LHCN-M2 (cell line): Measurements from ENCODE around the gene CHDH. TPM values are rescaled to one million over a fixed set of nuclear protein-coding genes. Genes with fewer than 3 reads are reported as not detected.

ENCODE experiments used
- DNase-seq: peaks from one replicate; pipeline ENCODE4 v3.0.0-alpha.2; 2012; ENCODE audit warnings: low read depth
- total RNA-seq: library from RNA; depleted of rRNA; stranded (reverse); fragments of >200 nt; gene quantifications from 2 replicates; pipeline ENCODE4 v1.2.3, GENCODE V29; 2014

The CHDH gene
- total RNA-seq, 1 experiment from 2014 or later, result under 0.01 TPM

DNA sequence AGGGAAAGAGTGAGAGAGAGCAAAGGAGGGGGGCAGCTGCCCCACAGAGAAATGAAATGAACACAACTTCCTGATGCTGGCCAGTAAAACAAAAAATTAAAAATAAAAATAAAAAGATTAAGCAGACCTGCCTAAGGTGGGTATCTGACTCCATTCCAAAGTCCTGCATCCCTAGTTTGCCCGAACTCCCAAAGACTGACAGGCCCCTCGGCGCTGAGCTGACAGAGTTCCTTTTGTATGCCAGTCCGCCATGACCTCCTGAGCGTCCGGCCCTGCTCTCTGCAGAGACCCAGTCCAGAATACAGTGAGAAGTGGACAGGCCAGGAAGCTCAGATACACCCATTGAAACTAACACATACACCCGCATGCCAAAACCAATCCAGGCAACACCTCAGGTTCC is 54.9 kb downstream of the CHDH start:
- DNase-seq, result no peak

DNA sequence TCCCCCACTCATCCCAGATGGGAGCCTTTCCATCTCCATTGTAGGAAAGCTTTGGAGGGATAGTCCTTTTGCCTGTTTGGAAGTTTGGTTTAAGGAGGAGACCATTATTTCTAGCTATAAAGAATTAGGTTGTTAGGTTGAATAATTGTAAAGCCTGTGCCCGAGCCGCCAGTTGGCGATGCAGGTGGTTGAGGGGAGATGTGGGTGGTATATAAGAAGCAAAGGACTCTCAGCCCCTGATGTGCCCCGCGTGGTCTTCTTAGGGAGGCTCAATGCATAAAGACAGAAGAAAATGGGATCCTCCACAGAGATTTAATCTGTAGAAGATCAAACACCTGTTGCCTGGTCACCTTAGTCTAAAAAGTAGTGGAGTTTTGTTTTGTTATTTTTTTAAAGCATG is 55.7 kb downstream of the CHDH start:
- no peak for DNase-seq

DNA sequence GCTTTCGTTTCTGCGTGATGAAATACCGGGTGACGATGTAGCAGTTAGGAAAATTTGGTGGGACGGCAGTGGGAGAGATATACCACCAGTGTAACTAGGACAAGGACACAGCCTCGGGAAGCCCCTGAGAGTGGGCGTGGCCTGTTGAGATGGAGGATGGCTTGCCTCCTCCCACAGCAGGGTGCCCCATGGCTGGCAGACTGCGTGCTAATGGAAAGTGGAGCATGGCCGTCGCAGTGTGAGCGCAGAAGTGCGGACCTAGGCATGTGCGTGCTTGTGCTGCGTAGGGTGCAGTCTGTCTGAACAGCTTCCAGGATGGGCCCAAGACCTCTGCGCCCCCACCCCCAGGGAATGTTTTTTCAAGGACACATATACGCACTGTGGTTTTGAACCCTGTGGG is 56.8 kb downstream of the CHDH start:
- DNase-seq, result no peak

DNA sequence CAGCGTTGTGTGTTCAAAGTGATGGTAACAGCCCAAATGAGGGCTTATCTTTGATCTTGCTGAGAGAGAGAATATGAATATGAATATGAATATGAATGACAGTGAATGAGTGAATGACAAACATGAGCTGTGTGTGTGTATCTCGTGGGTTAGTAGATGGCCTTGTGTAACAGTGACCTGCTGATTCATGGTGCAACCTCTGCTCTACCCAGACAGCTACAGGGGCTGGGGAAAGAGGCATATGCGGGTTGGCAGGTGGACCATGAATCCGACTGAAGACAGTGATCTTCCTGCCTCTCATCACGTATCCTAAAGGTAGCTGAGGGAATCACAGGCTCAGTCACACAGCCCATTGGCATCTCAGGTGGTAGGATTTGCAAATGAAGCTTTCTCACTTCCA is 58.2 kb downstream of the CHDH start:
- no peak for DNase-seq

DNA sequence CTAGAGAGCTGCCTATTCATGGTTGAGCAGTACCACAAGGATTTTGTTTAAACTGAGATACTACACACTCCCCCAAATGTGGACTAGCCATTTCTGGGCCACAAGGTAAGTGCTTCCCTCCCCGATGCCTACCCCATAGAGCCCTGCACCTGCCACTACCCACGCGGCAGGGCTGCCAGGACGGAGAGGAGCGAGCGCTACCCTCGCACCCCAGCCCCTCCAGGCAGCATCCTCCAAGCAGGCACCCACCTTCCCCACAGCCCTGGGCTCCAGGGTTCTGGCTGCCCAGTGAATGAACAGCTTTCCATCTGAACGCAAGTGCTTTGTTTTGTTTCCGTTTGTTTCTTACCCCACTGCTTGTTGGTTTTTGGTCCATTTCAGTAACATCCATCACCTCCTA is 59.2 kb downstream of the CHDH start:
- DNase-seq, result no peak

DNA sequence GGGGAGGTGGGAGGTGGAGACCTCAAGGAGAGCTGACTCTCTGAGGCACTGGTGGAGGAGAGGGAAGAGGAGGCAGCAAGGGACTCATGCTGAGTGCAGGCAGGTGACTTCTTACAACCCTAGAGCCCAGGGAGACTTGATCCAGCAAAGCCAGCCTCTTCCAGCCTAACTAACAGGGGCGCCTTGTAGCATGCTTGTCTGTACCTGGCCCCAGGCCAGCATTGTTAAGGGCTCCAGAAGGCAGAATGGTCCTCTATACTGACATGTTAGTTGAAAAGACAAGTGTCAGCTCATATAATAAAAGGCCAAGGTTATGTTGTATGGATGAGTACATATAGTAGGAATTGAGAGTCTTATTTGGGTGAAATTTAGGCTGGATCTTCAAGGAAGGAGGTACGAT is 65.4 kb downstream of the CHDH start:
- no peak for DNase-seq

DNA sequence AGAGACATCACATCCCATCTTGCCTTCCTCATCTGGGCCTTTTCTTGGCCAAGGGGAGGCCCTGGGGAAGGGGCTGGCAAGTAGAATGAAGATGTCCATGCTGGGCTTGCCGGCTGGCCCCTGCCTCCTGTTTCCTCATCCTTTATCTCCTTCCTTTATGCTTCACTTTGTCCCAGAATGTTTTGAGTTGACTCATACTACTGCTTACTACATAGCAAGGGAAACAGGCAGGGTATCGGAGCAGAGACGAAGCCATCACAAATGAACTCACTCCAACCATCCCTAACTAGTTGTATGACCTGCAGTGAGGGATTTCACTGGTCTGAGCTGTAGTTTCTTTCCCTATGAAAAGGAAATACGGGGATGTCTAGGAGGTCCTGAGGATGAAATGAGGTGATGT is 66.0 kb downstream of the CHDH start:
- no peak for DNase-seq

DNA sequence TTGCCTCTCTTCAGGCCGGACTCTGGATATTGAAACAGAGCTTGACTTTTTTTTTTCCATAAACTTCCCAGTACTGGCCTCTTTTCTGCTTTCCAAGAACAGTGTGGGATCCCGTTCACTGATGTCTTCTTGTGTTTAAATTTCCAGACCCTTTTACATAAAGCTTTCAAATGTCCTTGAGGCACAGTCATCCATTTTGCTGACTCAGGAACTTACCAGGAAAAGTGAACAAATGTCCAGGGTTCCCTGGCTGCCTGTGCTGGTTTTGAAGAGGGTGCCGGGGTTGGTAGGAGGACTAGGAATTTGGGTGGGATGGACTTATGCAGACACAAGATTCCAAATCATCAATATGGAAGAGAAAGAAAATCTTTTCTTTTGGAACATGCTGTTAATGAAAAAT is 68.1 kb downstream of the CHDH start:
- DNase-seq, result no peak

DNA sequence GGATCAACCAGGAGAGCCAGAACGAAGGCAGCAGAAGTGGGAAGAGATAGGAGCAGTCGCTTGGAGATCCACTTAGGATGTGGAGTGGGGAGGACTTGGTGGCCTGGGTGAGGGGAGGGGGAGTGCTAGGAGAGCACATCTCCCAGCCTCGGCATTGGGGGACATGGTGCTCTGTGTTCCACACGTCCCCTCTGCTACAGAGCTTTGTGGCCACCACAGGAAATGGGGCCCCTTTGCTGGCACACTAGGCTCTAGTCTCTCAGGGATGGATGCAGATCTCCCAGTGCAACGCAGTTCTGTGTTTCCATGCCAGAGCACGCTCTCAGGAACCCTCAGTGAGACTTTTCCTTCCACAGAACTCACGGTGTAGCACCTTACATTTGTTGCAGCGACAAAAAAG is 68.8 kb downstream of the CHDH start:
- no peak for DNase-seq

DNA sequence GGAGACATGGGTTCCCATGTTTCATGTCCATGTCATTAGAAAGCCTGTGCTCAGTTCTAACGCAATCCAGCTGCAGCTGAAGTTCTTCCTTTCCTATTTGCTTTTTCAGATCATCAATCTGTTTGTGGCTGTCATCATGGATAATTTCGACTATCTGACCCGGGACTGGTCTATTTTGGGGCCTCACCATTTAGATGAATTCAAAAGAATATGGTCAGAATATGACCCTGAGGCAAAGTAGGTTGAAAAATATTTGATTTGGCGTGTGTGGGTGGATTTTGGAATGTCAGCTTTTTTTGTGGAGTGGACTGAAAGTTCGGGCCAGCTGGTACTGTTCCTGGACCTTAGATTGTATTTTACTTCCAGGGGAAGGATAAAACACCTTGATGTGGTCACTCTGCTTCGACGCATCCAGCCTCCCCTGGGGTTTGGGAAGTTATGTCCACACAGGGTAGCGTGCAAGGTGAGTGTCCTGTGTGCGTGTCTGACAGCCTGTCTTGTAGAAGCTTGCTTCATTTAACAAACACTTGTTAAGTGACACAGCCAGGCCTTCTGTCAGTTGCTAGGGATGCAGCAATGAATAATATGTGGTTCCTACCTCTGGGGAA is 69.6 kb downstream of the CHDH start:
- DNase-seq, result no peak

DNA sequence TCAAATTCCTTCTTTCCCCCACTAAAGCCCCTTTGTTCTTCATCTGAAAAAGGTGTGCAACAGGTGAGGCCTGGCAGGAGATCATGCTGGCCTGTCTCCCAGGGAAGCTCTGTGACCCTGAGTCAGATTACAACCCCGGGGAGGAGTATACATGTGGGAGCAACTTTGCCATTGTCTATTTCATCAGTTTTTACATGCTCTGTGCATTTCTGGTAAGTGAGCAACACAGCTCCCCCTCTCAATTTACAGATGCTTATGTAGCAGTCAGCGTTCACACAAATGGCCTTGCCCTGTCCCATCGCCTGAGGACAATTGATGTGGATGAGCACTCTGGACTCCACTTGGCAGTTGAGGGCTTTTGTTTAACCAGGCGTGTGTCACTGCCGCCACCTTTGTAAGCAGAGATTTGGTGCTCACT is 70.4 kb downstream of the CHDH start:
- no peak for DNase-seq

DNA sequence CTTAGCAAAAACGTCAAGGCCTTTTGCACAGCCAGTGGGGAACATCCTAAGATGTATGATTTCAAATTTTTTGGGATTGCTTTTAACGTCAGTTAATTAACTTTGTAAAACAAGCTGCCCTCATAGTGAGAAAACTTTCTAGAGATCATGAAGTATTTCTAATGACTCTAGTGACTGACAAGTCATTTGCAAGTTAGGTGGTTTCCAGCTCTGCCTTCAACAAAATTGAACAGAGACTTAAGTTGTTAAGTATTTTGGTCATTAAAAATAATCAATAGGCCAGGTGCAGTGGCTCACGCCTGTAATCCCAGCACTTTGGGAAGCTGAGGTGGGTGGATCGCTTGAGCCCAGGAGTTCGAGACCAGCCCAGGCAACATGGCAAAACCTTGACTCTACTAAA is 71.2 kb downstream of the CHDH start:
- no peak for DNase-seq

DNA sequence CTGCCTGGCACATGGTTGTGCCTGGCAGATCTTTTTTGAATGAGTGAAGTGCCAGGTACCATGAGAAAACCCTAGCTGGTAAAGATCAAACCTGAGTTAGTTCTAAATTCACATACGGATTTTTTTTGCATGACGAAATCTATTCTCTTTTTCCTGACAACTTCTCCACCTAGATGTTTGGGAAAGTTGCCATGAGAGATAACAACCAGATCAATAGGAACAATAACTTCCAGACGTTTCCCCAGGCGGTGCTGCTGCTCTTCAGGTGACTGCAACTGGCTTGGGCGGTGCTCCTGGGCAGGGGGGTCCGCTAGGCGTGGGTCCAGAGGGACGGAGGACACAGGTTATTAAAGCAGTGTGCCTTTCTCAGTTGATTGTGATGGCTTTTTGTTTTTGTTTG is 71.8 kb downstream of the CHDH start:
- DNase-seq, result no peak

DNA sequence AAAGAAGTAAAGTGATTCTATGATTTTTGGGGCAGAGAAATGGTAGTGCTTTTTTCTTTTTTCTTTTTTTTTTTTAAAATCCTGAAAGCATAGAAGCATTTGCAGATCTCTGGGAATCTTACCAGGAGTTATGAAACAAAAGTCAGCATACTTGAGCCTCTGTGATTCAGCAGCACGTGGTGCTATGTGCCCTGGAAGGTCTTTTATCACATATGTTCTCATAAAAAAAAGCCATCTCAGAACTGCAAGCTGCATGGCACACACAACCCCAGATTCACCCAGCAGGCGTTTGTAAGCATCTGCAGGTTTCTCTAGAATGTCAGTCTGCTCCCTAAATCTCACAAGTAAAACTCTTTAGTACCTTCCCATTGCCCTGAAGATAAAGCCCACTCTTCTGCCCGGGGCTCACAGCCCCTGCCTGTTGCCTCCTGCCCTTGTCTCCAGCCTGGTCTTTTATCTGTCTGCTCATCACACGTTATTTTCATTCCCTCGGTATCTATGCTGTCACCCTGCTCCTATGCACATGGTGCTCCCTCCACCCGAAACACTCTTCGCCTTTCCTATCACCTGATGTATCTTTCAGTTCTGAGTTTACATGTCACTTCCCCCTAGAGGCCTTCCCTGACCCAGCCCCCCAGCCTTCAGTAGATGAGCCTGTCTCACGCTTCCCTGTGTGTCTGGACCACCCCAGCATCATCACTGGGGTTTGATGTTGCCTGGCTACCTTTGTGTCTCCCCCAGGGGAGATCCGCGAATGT is 72.4 kb downstream of the CHDH start:
- DNase-seq, result peak; percentile 45

DNA sequence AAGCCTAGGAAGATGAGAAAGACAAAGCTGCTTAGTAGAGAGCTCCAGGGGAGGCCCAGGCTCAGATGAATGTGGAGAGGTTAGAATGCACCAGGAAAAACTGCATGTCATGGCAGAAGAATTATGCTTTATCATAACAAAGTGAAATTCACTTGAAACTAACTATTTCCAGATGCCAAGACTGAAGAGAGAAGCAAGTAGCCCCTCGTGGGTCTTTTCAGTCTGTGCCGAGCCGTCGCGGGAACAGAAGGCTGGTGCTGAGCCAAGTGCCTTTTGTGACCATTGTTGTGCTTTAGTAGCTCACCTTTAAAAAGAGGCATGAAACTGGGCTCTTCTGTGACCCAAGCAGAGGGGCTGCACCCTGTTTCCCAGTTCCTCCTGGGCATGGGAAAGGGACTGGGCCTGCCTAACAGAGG is 73.2 kb downstream of the CHDH start:
- no peak for DNase-seq

DNA sequence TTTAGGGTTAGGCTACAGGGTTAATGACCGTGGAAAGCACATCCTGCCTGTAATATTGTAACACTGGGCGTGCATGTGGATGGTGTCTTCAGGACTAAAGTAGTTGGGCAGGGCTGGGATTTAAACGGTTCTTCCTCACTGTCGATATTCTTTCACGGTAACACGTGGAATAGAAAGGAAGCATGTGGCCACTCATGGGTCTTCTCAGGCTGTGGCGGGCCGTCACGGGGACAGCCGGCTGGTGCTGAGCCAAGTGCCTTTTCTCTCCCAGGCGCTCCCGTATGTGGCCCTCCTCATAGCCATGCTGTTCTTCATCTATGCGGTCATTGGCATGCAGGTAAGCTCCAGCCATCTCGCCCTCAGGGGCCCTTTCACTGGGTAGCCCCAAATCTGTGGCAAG is 73.7 kb downstream of the CHDH start:
- no peak for DNase-seq

DNA sequence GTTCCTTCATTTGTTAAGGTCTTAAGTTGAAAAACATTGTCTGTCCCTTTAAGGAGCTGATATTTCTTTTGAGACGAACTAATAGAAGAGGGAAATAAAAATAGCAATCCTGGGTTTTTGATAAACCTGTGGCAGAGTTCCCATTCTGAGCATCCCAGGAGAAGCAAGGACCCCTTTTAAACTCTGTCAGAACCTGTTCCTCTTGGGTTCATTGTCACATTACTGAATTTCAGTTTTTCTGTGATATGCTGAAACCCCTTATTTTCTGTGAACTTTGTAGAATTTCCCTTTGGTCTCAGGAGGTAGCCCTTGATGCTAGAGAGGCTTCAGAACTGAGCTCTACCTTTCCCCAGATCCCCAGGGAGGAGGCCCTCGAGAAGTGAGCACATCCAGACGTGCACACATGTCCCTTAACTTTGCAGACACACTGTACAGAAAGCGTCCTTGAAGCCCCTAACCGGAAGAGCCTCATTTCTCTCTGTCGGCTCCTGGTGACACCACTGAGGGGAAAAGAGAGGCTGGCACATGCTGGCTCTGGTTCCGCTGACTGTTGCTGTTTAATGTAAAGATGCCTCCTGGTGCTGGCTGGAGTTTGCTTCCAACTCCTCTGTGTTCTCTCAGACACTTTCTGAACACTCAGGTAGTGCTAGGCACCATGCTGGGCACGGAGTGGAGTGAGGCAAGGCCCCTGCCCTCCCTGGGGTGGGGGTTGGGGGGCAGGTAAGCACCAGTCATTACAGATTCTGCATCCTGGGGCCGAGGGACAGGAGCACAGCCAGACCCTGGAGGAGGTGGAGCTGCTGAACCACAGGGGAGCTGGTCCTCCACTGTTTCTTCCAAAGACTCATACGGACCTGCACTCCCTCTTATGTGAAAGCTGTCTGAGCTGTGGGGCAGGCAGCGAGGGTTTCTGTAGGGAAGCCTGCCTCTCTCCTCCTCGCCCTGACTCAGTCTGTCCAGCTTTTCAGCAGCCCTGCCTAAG is 77.5 kb downstream of the CHDH start:
- no peak for DNase-seq

DNA sequence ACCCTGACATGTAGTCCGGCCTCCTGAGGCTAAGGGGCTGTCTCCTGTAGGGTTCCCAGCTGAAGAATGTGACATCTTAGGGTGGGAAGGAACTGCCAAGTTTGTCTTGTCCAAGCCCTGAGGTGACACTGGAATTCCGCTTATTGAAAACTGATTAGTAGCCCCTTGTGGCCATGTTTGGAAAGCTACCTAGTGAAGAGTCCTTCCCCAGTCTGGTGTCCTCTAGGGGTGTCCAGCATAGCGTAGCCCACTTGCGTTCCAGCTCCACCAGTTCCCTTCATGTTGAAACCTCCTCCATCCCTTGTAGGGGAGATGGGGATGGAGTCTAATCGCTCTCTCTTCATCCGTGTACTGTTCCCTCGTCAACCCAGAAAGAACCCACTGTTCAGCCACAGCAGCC is 79.5 kb downstream of the CHDH start:
- DNase-seq, result no peak

DNA sequence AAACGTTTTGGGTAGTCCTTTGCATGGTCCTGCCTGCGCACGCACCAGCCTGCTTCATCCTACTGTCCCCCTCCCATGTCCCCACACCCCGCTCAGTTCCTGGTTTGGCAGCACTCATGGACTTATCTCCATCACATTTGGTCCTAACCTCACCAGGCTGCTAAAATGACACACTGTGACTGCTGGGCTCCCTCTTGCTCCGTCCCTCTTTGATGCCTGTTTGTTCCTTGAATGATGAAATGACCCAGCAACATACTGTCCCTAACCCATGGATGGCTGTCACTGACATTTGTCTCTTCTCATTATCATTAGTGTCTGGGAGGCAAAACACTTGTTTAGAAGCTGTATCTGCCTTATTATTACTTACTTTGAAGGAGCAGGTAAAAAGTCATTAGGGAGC is 80.5 kb downstream of the CHDH start:
- DNase-seq, result no peak

DNA sequence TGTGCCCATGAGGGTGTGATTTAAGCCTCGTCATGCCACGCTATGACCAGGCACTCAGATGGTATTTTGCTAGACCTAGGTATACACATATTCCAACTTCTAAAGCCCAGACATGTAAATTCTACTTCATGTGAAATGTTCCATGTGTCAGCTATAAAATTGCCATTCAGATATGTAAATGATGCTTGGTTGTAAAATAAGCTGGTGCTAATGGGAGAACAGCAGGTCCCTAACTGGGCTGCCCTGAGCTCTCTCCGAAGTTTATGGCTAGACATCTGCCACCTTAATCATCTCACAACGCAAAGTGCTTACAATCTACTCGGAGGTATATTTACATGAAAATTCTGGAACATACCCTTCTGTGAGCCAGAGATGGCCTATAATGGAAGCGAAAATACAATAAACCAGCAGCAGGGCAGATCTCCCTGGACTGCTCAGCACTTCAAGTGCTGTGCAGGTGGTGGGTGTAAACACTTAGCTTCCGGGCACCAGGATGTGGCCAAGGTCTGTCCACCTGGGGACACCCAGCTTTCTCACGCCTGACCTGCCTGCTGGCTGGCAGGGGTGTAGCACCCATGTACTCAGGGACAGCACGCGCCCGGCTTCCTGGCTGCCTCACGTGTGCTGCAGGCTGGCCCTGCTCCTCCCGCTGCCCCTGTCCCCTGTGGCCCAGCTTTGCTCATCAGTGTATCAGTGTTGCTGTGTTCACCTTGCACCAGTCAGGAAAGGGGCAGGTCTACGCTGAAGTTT is 82.0 kb downstream of the CHDH start:
- no peak for DNase-seq

DNA sequence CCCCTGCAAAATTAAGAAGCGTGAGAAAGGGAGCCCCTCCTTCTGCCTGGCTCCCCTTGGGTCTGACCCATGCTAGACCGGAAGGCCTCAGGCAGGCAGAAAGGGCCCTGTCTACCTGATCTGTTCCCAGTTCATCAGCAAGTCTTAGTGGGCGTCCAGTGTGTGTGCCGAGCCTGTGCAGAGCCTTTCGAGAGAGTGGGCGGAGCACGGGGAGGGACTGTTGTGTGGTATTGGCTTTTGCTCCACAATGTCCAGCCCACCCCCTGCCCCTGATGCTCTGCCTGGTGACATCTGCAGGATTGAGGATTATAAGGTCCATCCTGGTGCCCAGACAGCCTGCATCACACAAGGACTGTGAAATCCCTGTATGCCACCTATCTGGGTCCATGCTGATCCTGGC is 82.9 kb downstream of the CHDH start:
- DNase-seq, result no peak
